Kidney glomerular epithelial cell (primary cell): ENCODE data around the gene EFNA2.
"Not testable (repeated sequence)": the region's sequence is repeated elsewhere in the genome, so short reads cannot be mapped to it uniquely, and the experiment has no call there.

Experiments
- DNase-seq: peaks from one replicate; lab custom pipeline; 2025; lab: John Stamatoyannopoulos, UW

Gene EFNA2

DNA sequence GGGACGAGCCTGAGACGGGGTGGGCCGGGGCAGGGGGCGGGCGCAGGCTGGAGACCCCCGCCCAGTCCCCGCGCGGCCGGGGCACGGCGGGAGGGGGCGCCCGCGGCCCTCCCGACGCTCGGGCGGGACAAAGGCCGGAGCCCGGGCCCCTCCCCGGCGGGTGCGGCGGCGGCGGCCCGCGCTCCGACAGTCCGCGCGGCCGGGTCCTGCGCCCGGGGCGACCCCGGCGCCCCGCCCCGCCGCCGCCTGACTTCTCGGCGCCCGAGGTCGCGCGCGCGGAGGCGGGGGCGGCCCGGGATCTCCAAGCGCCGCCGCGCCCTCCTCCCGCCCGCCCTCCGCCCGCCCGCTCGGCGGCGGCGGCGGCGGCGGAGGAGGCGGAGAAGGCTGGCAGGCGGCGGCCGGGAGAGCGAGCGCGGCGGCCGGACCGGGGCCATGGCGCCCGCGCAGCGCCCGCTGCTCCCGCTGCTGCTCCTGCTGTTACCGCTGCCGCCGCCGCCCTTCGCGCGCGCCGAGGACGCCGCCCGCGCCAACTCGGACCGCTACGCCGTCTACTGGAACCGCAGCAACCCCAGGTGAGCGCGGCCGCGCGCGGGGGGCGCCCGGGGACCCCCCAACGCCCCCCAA lies at the start of gene EFNA2:
EFNA2 (plus strand) TSS at position 137 of the 624 bp plus-strand sequence; CDS start at position 433, 296 bp downstream.
- no peak for DNase-seq

DNA sequence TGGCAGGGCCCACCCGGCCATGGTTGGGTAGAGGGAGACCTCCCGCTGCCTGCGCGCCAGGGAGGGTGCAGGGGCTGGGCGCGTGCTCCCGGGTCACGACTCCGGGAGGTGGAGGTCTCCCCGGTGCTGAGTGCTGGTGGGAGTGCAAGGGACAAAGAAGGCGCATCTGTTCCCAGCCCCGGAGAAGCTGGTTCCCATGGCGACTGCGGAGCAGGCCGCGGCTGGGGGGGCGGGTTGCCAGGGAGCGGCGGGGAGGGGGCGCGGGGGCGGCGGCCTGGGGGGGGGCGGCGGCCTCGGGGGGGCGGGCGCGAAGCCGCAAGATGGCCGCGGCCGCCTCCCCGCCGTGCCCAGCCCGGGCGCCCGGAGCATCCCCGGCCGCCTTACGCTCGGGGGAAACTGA lies 49.1 kb upstream of the EFNA2 start:
- no peak for DNase-seq

DNA sequence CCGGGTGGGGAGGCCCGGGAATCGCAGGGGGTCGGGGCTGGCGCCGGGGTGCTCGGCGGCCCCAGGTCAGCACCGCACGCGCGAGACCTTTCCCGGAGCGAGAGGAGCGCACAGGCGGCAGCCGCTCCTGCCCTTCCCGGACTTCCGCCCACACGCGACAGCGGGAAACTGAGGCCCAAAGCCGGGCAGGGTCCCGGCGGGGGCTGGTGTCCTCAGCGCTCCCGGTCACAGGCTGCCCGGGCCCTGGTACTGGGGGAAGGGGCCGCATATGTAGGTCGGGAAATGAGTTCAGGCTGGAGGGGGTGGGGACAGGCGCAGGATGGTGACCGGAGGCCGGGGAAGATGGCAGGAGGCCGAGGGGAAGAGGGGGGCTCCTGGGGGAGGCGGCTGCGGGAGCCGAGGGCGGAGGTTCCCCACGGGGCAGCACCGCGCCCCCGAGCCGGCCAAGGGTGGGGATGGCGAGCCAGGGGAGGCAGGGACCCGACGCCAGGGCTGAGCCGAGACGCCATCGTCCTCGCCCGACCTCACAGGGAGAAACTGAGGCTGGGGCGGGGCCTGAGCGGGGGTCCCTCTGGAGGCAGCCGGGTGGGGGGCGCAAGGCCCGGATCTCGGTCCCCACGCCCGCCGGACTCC lies 48.5 kb upstream of the EFNA2 start:
- no peak for DNase-seq

DNA sequence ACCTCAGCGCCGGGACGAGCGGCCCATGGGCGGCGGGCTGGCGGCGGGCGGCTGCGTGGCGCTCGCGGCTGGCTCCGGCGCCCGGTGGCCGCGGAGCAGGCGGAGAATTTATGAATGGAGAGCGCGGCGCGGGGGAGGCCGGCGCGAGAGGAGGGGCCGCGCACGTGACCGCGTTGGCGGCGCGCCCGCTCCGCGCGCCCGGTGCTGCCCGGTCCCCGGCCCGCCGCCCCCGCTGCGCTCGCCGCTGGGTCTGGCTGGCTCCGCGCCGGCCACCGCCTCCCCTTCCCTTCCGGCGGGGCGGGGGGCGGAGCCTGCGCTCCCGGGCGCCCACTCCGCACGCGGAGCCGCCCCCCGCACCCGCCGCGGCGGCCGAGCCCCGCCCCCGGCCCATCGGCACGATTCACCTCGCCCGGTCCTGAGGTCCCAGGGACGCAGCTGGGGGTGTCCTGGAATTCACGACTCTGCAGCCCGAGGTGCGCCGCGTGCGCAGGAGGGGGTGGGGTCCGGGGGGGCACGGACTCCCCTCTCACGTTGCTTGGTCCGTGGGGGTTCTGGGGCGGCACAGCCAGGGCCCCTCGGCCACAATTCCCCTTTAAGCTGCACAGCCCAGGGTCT lies 47.8 kb upstream of the EFNA2 start, which contains the start of gene CBARP:
CBARP (minus strand) TSS at position 252 of the 615 bp plus-strand sequence. CDS start 1,905 bp downstream, outside the sequence.
- no peak for DNase-seq

DNA sequence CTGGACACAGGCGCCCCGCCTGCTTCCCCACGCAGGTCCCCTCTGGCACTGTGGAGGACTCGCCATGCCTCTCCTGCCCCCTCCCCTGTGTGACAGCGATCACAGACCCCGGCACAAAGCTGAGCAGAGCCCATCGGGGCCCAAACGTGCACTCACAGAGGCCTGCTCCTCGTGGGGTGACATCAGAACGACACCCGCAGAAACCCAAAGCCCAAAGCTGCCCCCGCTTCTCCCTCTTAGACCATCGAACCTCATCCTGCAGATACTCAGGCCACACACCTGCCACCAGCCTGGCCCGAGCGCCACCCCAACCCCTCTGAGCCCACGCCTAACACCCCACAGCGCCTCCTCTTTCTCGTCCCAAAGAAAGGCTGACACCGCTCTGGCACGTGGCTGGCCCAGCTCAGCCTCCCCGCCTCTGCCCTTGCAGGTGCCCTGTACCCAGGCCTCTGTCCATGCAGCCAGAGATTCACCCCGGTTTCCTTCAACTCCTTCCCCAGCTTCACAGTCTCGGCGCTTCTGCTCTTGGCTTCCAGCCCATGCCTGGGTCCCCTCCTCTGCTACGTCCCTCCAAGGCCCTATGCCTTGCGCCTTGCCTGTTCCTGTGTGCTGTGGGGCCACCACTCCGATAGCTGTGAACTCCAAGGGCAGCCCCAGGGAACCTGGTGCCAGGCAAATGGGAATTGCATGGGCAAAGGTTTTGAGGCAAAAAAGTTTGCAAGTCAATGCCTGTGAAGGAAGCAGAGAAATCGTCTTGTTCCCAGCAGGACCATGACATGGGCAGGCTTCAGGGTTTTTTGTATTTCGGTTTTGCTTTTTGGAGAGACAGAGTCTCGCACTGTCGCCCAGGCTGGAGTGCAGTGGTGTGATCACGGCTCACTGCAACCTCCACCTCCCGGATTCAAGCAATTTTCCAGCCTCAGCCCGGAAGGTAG lies 47.0 kb upstream of the EFNA2 start:
- DNase-seq: no peak

DNA sequence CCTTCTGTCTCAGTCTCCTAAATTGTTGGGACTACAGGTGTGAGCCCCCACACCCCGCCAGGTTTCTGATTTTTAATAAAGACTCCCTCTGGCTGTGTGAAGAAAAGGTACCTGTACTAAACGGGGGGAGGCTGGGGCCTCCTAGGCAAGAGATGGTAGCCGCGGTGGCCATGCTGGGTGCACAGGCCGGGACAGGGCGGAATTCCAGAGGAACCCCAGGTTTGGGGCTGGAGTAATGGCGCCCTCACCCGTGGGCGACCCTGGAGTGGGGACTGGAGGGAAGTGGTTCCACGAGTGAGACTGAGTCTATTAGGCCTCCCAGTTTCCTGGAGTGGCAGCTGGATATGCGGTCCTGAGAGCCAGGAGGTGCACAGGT lies 46.3 kb upstream of the EFNA2 start:
- DNase-seq: no peak

DNA sequence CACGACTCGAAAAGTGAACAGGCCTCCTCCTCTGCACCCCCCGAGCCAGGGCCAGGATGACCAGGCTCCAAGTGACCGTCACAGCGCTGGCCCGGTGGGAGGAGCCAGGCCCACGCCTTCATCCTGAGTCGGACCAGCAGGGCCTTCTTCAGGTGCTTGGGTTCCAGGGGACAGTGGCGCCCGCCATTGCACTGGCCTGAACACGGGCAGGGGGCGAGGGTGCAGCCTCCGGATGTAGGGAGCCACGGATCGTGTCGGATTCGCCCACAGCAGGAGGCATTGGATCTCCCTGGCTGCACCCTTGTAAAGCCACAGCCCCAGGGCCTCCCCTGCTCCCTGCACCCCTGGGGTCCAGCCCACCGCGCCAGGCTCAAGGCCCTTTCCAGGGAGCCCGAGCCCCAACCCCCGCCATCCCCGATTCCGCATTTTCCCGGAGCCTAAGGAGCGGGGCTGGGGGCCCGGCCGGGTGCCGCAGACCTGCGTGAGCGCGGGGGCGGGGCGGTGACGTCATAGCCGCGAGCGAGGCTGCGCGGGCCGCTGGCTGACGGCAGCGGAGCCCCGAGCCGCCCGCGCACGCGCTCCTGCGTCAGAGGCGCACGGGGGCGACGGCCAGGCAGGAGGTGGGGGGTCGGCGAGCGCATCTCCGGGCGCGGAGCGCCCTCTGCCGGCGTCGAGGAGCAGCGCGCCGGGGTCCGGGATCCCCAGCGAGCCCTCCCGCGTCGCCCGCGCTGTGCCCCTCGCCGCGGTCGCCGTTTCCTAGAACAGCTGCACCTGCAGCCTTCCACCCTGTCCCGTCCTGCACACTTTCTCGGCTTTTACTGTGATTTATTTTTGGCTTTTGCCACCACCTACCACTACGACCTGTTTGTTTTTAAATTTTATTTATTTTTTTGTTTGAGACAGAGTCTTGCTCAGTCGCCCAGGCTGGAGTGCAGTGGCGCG lies 45.6 kb upstream of the EFNA2 start:
- DNase-seq: peak; percentile 49

DNA sequence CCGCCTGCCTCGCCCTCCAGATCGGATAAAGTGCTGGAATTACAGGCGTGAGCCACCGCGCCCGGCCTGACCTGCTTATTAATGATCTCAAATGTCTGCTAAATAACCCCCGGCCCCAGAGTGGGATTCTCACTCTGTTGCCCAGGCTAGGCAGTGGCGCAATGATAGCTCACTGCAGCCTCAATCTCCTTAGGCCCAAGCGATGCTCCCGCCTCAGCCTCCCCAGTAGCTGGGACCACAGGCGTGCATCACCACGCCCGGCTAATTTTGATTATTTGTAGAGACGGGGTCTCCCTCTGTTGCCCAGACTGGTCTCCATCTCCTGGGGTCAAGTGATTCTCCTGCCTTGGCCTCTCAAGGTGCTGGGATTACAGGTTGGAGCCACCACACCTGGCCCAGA lies 44.7 kb upstream of the EFNA2 start:
- no peak for DNase-seq

DNA sequence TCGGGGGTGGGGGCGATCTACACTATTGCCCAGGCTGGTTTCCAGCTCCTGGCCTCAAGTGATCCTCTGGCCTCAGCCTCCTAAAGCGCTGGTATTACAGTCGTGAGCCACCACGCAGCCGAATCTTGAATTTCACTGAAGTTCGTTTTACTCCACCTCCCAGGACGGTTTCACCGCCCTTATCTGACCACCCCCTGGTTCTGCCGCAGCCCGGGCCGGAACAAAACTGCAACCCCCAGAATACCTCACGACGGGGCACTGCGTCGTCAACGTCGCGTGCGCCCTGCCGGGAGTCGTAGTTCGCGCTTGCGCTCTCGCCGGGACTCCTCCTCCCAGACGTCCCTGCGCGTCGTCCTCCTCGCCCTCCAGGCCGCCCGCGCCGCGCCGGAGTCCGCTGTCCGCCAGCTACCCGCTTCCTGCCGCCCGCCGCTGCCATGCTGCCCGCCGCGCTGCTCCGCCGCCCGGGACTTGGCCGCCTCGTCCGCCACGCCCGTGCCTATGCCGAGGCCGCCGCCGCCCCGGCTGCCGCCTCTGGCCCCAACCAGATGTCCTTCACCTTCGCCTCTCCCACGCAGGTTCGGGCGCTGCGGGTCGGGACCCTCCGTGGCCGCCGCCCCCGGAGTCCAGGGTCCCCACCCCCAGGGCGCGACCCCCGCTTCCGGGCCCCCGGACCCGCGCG lies 44.1 kb upstream of the EFNA2 start, which contains the start of gene ATP5F1D:
ATP5F1D (plus strand) TSS at position 335 of the 679 bp plus-strand sequence; CDS start at position 435, 100 bp downstream.
- DNase-seq: peak; percentile 89

DNA sequence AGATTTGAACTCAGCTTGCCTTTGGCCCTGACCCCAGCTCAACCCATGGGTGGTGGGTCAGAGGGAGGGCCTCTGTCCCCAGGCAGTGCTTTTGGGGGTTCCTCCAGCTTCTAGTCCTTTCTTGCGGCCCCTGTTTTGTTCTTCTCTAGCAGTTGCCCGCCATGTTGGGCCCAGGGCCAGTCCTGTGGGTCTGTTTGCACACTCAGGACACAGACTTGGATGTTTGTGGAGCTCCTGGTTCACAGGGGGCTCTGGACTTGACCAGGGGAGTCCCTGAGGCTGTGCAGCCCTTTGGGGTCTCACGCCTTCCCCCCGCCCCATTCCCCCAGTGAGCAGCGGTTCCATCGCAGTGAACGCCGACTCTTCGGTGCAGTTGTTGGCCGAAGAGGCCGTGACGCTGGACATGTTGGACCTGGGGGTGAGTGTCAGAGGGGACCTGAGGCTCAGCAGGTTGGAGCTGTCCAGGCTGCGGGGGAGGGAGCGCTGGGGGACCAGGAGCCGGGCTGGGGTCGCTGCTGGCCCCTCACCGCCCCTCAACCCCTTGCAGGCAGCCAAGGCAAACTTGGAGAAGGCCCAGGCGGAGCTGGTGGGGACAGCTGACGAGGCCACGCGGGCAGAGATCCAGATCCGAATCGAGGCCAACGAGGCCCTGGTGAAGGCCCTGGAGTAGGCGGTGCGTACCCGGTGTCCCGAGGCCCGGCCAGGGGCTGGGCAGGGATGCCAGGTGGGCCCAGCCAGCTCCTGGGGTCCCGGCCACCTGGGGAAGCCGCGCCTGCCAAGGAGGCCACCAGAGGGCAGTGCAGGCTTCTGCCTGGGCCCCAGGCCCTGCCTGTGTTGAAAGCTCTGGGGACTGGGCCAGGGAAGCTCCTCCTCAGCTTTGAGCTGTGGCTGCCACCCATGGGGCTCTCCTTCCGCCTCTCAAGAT lies 41.6 kb upstream of the EFNA2 start:
- peak; percentile 63 for DNase-seq

DNA sequence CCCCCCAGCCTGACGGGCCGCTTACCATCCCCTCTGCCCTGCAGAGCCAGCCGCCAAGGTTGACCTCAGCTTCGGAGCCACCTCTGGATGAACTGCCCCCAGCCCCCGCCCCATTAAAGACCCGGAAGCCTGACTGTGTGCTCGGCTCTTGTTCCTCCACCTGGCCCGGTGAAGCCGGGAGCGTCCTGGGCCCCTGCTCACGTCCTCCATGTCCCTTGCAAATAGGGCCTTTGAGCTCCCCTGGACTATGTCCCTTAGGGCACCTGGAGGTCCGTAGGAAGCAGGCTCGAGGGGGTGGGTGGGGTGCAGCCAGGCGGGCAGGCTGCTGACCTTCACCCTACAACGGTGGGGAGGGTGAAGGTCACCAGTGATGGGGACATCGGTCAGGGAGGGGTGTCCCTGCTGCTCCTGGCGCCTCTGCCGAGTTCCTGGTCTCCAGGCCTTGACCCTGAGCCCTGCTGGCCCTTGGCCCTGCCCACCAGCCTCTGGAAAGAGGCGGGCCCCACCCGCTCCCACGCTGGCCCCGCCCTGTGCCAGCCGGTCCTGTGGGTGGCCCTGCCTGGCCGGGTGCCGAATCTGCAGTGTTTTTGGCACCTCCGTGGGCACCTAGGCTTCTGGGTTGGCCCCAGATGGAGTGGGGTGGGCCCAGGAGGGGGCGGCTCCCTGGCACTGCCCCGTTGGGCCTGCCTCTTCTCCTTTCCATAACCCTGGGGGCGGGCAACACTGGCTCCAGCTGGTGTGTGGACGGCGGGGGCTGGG lies 40.8 kb upstream of the EFNA2 start:
- no peak for DNase-seq

DNA sequence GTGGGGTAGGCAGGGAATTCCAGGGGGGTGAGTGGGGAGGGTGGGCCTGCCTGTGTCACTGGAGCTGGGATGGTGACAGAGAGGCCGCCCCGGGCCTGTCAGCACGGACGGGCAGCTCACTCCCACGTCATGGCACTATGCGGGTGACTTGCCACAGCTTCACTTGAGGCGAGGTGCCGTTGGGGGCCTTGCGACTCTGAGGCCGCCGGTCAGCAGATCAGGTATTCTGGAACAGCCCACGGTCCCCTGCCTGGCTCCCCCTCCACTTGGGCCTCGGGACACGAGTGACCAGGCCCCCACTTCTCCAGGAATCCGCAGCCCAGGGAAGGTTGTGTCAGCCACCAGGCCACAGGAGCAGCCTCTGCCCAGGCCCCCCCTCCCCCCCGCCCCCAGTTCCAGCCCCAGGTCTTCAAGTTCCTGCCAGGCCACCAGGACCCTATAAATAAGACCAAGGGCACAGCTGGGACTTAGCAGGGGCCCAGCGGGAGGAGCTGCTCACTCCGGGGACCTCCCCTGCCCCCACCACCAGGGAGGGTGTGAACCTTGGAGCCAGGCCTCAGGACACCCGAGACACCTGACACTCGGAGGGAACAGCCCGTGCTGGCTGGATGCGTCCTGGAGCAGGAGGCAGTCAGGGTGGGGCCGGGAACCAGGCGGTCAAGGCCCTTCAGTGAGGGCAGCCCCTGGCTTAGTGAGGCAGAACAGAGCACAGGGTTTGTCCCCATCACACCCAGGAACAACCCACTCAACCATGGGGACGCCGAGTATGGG lies 40.0 kb upstream of the EFNA2 start:
- DNase-seq: no peak

DNA sequence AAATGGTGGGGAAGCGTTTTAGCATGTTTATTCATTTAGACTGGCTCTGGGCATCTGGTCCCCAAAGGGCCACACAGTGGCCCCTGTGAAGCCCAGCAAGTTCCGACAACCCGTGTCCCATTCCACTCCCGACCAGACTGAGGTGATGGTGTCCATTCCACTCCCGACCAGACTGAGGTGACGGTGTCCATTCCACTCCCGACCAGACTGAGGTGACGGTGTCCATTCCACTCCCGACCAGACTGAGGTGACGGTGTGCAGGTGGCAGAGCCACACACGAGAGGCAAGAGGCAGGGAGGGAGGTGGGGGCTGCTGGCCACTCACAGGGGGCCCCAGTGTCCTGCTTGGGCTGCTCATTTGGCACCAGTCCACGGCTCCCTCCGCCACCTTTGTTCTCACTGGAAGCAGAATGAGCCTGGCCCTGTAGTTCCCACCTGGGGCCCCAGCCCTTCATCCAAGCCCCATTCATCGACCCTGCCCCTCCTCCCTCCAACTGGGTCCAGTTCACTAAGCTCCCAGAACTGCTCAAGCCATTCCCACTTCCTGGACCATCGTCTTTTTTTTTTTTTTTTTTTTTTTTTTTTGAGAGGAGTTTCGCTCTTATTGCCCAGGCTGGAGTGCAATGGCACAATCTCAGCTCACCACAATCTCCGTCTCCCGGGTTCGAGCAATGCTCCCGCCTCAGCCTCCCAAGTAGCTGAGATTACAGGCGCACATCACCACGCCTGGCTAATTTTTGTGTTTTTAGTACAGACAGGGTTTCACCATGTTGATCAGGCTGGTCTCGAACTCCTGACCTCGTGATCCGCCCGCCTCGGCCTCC lies 39.2 kb upstream of the EFNA2 start:
- DNase-seq: not testable (repeated sequence)

DNA sequence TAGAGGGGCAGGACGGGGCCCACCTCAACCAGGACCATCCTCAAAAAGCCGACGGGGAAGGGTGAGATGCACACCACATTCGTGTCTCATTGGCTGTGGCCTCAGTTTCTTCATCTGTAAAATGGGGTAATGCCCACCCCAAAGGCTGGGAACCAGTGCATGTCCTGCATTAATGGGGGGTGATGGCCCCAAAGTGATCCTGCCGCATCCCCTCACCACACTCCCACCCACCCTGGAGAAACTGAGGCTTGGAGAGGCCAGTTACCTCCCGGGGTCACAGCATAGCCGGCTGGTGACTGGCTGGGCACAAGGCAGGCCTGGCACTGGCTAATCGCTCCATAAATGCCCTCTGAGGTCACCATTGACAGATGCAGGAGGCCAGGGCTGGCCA lies 37.9 kb upstream of the EFNA2 start:
- DNase-seq: no peak

DNA sequence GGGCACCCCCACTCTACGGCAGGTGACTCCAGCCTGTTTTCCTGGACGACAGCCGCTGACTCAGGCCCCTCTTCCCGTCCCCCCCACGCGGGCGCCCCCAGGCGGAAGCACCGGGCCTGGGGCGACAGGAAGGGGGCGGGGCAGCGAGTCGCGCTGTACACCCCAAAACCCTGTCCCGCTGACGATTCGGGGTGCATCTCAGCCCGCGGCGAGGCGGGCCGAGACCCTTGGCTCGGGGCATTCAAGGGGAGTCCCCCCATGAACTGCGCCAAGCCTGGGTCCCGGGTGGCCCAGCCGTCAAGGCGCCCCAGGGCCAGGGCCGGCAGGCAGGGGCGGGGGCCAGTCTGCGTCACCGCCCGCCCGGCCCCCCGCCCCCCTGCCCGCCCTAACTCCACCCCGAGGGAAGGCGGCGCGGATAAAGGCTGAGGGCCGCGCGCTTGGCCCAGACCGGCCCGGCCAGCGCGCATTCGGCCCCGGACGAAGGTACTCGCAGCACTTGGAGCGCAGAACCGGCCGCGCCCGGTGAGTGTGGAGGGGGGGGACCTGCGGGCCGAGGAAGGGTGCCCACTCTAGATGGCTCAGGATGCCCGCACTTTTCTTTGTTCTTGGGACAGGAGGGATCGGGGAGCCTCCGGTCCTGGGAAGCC lies 37.4 kb upstream of the EFNA2 start, which contains the start of gene MIDN:
MIDN (plus strand) TSS at position 445 of the 647 bp plus-strand sequence. CDS start 1,714 bp downstream, outside the sequence.
- DNase-seq: peak; percentile 76

DNA sequence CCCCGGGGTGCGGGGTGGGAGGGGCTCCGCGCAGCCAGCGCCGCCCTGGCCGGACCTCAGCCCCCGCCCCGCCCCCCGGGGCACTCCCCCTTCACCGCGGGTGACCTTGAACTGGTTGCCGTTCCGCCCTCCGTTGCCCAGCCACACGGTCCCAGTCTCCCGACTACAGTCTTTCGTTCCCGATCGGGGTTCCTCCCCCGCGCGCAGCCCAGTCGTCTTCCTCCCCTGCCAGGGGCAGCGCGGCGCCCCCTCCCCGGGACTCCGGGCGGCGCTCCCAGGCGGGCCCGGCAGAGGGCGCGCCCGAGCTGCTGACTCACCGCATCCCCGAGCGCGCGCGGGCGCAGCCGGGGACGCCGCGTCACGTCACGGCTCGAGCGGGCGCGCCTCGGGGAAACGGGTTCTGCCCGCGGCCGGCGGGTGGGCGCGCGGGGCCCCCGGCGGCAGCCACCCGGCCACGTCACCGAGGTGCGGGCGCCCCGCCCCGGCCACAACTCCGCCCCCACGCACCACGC lies 36.8 kb upstream of the EFNA2 start:
- DNase-seq: peak; percentile 72
